GM20000 (cell line): Measurements from ENCODE around the gene CPNE1.
A peak's percentile ranks its signal among the peaks of the same experiment; 100 is the strongest.

Experiments used
- DNase-seq: peaks from one replicate; pipeline ENCODE4 v3.0.0; 2012; ENCODE audit warnings: low spot score
- TF ChIP-seq, protein P1 (sequence below): IDR thresholded peaks from 2 replicates; pipeline ENCODE4 v1.5.1; 2012; ENCODE audit warnings: mild to moderate bottlenecking, control low read depth; ENCODE audit errors: extremely low read depth, missing control alignments

Gene CPNE1

DNA sequence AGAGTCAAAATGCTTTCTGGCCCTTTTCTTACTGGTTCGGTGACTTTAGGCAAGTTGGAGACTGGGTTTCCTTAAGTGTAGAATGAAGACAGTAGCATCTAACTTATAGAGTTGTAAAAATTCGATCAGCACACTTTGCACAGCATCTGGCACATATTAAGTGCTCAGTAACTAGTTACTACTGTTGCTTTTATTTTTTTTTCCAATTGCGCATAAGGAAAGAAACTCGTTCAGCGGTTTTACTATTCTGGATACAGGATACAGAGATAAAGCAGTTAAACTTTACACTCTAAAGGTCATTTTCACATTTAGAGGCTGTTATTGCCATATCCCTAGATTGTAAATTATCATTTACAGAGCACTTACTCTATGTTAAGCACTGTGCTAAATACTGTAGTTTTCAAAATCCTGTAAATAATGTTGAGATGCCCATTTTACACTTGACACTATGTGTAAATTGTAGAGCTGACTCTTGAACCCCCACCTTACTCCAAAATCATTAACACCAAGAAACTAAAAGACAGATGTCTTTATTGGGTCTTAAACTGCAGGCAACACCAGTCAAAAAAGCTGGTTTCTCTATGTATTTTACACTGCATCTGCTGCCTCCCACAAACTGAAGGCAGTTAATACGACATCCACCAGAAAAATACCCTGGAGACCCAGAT, 35.4 kb upstream of the CPNE1 start:
- peak; percentile 17 for DNase-seq
- TF ChIP-seq, protein P1, sequence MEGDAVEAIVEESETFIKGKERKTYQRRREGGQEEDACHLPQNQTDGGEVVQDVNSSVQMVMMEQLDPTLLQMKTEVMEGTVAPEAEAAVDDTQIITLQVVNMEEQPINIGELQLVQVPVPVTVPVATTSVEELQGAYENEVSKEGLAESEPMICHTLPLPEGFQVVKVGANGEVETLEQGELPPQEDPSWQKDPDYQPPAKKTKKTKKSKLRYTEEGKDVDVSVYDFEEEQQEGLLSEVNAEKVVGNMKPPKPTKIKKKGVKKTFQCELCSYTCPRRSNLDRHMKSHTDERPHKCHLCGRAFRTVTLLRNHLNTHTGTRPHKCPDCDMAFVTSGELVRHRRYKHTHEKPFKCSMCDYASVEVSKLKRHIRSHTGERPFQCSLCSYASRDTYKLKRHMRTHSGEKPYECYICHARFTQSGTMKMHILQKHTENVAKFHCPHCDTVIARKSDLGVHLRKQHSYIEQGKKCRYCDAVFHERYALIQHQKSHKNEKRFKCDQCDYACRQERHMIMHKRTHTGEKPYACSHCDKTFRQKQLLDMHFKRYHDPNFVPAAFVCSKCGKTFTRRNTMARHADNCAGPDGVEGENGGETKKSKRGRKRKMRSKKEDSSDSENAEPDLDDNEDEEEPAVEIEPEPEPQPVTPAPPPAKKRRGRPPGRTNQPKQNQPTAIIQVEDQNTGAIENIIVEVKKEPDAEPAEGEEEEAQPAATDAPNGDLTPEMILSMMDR = no peak

DNA sequence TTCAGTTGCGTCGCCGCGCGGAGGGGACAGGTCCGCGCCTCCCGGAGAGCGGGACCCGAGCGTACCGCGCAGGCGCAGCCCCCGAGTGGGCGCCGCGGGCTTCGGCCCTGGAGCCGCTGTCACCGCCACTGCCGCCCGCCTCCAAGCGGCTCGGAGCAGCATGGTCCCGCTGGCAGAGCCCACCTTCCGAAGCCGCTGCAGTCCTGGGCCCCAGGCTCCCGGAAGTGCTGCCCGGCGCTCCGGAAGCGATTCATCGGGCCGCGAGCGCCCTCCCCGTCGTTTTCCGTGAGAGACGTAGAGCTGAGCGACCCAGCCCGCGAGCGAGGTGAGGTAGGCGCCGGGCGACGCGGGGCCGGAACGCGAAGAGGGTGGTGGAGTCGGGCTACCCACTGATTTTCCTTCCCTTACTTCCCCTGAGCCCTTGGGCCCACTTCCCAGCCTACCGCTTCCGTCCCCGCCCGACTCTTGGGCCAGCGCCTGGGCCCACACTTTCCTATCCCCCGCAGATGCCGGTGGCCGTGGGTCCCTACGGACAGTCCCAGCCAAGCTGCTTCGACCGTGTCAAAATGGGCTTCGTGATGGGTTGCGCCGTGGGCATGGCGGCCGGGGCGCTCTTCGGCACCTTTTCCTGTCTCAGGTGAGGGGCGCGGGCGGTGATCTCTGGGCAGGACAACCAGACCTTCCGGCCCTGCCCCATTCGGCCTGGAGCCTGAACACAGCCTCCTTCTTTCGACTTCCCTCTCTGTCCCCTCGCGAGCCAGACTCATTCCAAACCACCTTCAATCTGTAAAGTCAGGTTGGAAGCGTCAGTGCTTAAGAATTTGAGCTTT, 34.6 kb upstream of the CPNE1 start, which contains the start of the genes NFS1 and ROMO1:
TSS of gene NFS1 (minus strand) at position 226 of the 830 bp plus-strand sequence. CDS start at position 162, 64 bp downstream.
TSS of gene ROMO1 (plus strand) at position 279 of the 830 bp plus-strand sequence. CDS start at position 507, 228 bp downstream.
- DNase-seq = peak; percentile 93
- TF ChIP-seq, protein P1 = no peak

DNA sequence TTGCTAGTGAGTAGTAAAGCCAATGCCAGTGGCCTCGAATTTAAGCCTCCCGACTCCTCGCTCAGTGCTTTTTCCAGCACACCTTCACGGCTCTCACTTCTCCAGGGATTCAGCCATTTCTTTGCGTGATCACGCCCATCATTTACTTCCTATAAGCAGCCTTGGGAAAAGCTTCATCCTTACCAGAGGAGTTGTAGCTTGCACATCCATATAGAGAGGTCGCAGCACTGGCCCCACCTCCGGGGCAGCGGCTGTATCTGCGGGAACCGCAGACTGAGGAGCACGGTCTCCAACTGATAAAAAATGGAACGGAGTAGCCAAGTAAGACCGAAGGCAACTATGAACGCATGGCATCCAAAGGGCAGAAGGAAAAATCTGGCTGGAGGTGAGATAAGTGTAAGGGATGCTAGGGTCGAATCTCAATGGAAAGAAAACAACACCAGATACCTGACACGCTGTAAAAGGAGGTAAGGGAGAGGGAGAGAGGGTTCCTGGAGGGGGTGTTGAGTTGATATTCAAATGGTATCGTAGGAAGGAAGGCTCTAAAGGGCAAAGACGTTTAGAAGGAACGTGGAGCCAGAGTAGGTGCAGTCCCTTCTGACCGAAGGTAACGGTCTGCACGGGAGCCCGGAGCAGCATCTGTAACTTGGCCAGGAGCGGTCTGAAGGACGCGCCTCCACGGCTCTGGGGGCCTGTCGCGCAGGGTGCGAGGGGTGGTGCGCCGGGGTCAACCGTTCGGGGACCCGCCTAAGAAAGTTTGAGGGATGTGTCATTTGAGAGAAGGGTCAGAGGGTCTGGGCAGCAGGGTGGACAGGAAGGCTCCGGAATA, 33.8 kb upstream of the CPNE1 start:
- TF ChIP-seq, protein P1 = no peak
- no peak for DNase-seq

DNA sequence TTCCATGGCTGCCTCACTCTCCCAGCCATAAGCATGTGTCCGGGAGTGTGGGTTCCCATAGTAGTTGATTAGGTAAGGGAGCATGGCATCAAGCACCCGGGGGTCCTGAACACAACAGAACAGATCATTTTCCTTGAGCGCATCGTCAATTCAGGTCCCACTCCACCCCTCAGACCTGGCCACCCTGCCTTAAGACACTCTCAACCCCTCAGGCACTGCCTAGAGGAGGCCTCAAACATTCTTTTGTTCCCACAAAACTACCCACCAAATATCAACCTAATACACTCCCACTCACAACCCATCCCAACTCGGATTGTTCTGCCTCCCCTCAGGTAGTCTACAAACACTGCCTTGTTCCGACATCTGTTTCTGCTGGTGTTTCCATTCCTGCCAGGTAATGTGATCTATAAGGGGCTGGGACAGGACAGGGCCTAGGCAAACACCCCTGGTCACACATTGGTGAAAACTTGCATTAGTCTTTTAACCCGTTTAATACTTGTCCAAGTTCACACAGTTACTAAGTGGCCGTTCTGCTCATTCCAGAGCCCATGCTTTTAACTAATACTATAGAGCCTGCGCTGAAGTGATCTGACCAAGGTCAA, 33.1 kb upstream of the CPNE1 start:
- no peak for DNase-seq

DNA sequence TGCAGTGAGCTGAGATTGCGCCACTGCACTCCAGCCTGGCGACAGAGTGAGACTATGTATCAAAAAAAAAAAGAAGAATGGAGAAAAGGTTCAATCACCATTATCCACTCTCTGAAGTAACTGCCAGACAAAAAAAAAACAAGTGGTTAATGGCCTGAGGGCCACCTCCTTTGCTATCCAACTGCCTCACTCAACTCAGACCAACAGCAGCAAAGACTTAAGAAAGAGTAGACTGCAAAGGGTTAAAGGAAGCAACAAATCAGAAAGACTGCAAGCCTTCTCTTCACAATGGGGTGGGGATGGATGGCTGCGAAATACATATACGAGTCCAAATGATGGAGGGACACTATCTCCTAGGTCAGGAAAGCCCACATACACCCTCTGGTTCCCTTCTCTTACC, 31.3 kb upstream of the CPNE1 start:
- no peak for DNase-seq

More for the DNA sequence above, 33.1 kb upstream of the CPNE1 start:
- TF ChIP-seq, protein P1 = no peak

DNA sequence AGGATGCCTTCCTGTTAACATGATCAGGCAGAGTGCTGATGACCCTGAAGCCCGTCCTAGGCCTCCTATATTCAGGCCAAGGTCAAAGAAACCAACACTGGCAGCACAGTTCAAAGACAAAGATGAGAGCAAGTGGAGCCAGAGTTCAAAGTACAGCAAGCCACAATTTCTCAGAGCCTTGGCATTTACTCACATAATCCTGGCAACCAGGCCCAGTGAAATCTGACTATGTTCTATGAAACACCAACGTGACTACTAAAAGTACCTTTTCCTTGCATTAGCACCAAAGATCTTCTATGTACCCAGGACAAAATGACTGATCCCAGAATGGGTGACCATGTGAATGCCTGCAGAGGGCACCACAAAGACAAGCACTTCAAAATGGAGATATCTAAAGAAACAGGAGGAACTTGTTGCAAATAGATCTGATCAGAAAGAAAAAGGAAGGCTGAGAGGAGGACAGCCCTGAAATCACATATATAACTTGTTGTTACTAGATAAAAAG, 30.6 kb upstream of the CPNE1 start:
- DNase-seq = no peak
- TF ChIP-seq, protein P1 = no peak

More for the DNA sequence above, 31.3 kb upstream of the CPNE1 start:
- TF ChIP-seq, protein P1 = no peak
